ENCODE results near the gene RAPGEFL1. TPM values are rescaled to one million over a fixed set of nuclear protein-coding genes. Genes with fewer than 3 reads are reported as not detected.

RAPGEFL1 gene
- total and polyA plus RNA-seq, 2 donors (not counting 3 experiments of a cell fraction or from before 2014, with no cell fraction given) = 8.6 to 11.8 TPM

DNA sequence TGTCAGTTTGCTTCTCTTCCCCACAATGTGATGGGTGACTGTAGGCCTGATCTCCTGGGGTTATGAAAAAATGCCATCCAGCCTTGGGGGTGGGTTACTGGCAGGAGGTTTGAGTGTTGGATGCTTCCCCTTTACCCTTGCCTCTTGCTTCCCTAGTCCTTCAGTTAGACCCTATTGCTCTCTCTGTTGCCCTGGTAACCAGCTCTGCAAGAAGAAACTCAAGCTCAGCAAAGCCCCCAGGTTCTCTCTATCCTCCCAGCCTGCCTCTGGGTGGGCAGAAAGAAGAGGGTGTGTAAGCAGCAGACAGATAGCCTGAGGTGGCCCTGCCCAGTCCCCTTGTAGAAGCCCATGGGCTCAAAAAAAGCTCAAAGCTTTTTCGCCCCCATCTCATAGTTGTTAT is 2.8 kb upstream of the RAPGEFL1 start:
- Histone ChIP-seq H3K4me3 (replicated peaks in 1 of 3; ENCODE audit: insufficient read depth in 1 of 3, low read depth in 1 of 3, low read length in 3 of 3) (no peak overlapping the region), H3K9me3 (replicated peaks; ENCODE audit: control insufficient read depth, insufficient read depth, low read length) (no peaks in the 10 kb centered on the region), H3K27me3 (ENCODE audit: control insufficient read depth in 2 of 2, insufficient read depth in 2 of 2, low read length in 2 of 2) (no peaks in the 10 kb centered on the region), H3K36me3 (ENCODE audit: control insufficient read depth in 2 of 2, extremely low read depth in 1 of 2, insufficient read depth in 2 of 2, low read length in 2 of 2) (peaks cover 16 to 27% of the 10 kb centered on the region in 2 experiments), H3K9me1 (replicated peaks; ENCODE audit: control insufficient read depth, extremely low read depth, insufficient read depth, low read length) (no peaks in the 10 kb centered on the region), H2AFZ (ENCODE audit: low read depth, low read length) (no peak overlapping the region), H3K27ac (ENCODE audit: insufficient read depth, low read depth, low read length) (no peak overlapping the region), H4K20me1 (replicated peaks; ENCODE audit: control insufficient read depth, extremely low read depth, insufficient read depth, low read length) (no peaks in the 10 kb centered on the region), H3K9ac (replicated peaks; ENCODE audit: extremely low read depth, insufficient read depth, low read length) (no peak overlapping the region), H3K4me1 (ENCODE audit: control insufficient read depth, extremely low read depth, insufficient read depth, low read length) (peaks cover 3% of the 10 kb centered on the region), H3K79me2 (ENCODE audit: control insufficient read depth, insufficient read depth, low read length) (no peaks in the 10 kb centered on the region), H3K4me2 (ENCODE audit: insufficient read depth, low read length) (no peak overlapping the region)
- FAIRE-seq = no peak
- ChIA-PET CTCF (interaction anchor here (0.9 to 1.4 kb wide), 3 partner anchors 10 to 63 kb away, joined by 3 to 4 read pairs (median 4); no protein-coding TSS in a partner anchor), POLR2A (no interaction called here)
- intact Hi-C loops (cut with micrococcal nuclease) (no loop called here), dilution Hi-C loops (cut with MboI; ENCODE audit: extremely low pct_ligation_motif_present, low sequenced_read_pairs) (no loop called here)
- no peak for DNase-seq (ENCODE audit: low read depth, low spot score)
- no peak for TF ChIP-seq FOS (IDR thresholded peaks at IDR 0.05; ENCODE audit: borderline replicate concordance, insufficient read depth, low read length)
- no peak for TF ChIP-seq EZH2 (IDR thresholded peaks at IDR 0.05; ENCODE audit: borderline replicate concordance, low read depth, low read length, severe bottlenecking)
- TF ChIP-seq POLR2AphosphoS5 (IDR thresholded peaks at IDR 0.05; ENCODE audit: insufficient read depth, low read depth, low read length) = no peak
- TF ChIP-seq, protein P1, sequence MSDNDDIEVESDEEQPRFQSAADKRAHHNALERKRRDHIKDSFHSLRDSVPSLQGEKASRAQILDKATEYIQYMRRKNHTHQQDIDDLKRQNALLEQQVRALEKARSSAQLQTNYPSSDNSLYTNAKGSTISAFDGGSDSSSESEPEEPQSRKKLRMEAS (IDR thresholded peaks at IDR 0.05; ENCODE audit: insufficient read depth, insufficient read length) = no peak
- no peak for TF ChIP-seq GATA2 (IDR thresholded peaks at IDR 0.05; ENCODE audit: insufficient read depth, insufficient read length, low read depth, low read length)
- TF ChIP-seq POLR2A (IDR thresholded peaks at IDR 0.05; ENCODE audit: low read depth, low read length) = no peak
- no peak for TF ChIP-seq JUN (IDR thresholded peaks at IDR 0.05; ENCODE audit: borderline replicate concordance, insufficient read depth, insufficient read length, low read depth)
- TF ChIP-seq MYC (IDR thresholded peaks at IDR 0.05; ENCODE audit: low read depth, low read length) = no peak
- TF ChIP-seq, protein P2, sequence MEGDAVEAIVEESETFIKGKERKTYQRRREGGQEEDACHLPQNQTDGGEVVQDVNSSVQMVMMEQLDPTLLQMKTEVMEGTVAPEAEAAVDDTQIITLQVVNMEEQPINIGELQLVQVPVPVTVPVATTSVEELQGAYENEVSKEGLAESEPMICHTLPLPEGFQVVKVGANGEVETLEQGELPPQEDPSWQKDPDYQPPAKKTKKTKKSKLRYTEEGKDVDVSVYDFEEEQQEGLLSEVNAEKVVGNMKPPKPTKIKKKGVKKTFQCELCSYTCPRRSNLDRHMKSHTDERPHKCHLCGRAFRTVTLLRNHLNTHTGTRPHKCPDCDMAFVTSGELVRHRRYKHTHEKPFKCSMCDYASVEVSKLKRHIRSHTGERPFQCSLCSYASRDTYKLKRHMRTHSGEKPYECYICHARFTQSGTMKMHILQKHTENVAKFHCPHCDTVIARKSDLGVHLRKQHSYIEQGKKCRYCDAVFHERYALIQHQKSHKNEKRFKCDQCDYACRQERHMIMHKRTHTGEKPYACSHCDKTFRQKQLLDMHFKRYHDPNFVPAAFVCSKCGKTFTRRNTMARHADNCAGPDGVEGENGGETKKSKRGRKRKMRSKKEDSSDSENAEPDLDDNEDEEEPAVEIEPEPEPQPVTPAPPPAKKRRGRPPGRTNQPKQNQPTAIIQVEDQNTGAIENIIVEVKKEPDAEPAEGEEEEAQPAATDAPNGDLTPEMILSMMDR (IDR thresholded peaks at IDR 0.05; ENCODE audit: extremely low read depth in 1 of 2, insufficient read depth in 1 of 2, low read depth in 1 of 2, low read length in 2 of 2) = no peak
- no TSS peak for BruUV-seq (replicated peaks)

All from endothelial cell of umbilical vein (primary cell).